SH-SY5Y (cell line): ENCODE results near the gene ZNF185.

Experiments
- GATA2 ChIP-seq: IDR thresholded peaks from 2 replicates; pipeline ENCODE4 v1.6.1; 2011; ENCODE audit warnings: mild to moderate bottlenecking, low read depth, low read length
- GATA3 ChIP-seq: IDR thresholded peaks from 2 replicates; pipeline ENCODE4 v1.6.1; 2011; ENCODE audit warnings: low read depth, mild to moderate bottlenecking, low read length, moderate library complexity

DNA sequence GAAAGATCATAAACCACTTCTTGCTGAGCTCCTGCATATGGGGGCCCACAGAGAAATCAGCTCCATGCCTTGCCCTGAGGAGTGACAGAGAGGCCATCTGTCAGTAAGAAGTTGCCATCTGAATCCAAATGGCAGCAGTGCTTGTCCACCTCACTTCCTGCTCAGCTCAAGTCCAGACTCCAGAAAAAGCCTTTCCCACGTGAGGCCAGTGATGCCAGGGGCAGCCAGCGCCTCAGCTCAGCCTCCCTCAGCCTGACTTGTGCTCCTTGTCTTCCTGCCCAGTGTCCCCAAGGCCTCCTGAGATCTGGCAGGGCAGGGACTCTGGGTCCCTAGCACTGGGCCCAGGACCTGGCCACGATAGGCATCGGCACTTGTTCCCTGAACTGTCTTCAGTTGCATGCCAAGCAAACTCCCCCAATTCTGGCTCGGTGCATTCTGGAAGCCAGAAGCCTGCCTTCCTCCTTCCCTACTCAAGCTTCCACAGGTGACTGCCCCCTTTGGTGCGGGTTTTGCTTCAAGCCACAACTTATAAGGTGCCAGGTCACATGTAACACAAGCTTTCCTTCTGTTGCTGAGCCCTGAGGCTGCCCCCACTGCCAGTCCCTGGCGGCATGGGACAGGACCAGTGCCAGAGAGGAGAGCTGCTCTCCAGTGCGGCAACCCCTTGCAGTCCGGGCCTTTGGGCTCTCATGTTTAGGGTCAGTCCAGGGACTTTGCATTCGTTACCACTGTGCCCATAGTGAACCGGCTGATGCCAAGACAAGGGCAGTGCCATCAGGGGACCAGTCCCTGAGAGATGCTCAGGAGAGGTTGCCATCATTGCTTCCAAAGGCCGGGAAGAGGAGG is 2.2 kb downstream of the ZNF185 start:
- no peak for TF ChIP-seq GATA3
- no peak for TF ChIP-seq GATA2
